Mucosa of descending colon (tissue), 3 donors: ENCODE results near the gene SMC1B. TPM values are rescaled to one million over a fixed set of nuclear protein-coding genes. Genes with fewer than 3 reads are reported as not detected.

Experiments used
- ATAC-seq: fragments of 200-7000 bp; cut with Tn5 transposase; one replicate; pipeline ENCODE4 v1.9.1; 2020; ENCODE audit warnings: mild to moderate bottlenecking, moderate library complexity
- DNase-seq, 3 donors: peaks; one replicate each; pipeline ENCODE4 v3.0.0-alpha.2; 2020
- H3K36me3 ChIP-seq: fragments of 200-600 bp; one replicate; pipeline ENCODE4 v1.8.0; 2021; ENCODE audit warnings: low read depth, mild to moderate bottlenecking
- H3K4me1 ChIP-seq: fragments of 200-600 bp; one replicate; pipeline ENCODE4 v1.8.0; 2021; ENCODE audit warnings: low read depth, mild to moderate bottlenecking
- H3K4me3 ChIP-seq: fragments of 200-600 bp; one replicate; pipeline ENCODE4 v1.8.0; 2021; ENCODE audit warnings: mild to moderate bottlenecking
- H3K9me3 ChIP-seq: fragments of 200-600 bp; one replicate; pipeline ENCODE4 v1.8.0; 2021; ENCODE audit warnings: mild to moderate bottlenecking
- CTCF ChIP-seq: fragments of 200-600 bp; IDR thresholded peaks from one replicate; pipeline ENCODE4 v1.8.0; 2022; ENCODE audit warnings: antibody characterized with exemption, mild to moderate bottlenecking
- intact Hi-C, 2 donors: fragments of 100-400 bp; cut with DNase I in 1 of 2; cut with micrococcal nuclease in 1 of 2; formaldehyde crosslinking; loops; one replicate each; pipeline versions ENCODE4 v1.11.0 to v1.11.1; 2022; cut with DNase I, micrococcal nuclease
- total RNA-seq, 3 donors: library from RNA; stranded (reverse); fragmentation: NEBNext Ultra II Directional in 2 of 3; extraction: Animal tissue kit (Norgen Biotek cat#: 25700) in 2 of 3; gene quantifications; one replicate each; pipeline versions ENCODE4 v1.2.1 to v1.2.4, GENCODE V29; 2021 to 2023
- donor health status: DM: no; HTN: no; CAD: no; lungs with moderate emphysema.
- donor health status: DM: no; HTN: no; CAD: no.
- donor health status: DM: no; HTN: yes; CAD: no.

Gene SMC1B
- total RNA-seq, 3 donors from 2014 or later = not detected

DNA sequence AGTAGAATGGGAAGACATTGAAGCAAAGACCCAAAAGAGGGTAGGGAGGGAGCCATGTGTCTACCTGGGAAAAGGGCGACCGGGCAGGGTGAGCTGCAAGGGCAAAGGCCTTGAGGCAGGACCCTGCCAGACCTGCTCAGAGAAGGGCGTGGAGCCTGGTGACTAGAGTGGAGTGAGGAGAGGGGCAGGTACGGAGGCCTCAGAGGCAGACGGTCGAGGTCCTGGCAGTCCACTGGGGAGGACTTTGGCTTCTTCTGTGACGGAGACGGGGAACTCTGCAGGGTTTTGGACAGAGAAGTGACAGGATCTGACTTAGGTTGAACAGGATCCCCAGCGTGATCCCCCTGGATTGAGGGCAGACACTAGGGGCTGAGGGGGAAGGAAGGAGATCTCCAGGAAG is 13.0 kb upstream of the SMC1B start:
- Histone ChIP-seq H3K36me3 (no peaks in the 10 kb centered on the region), H3K9me3 (no peaks in the 10 kb centered on the region), H3K4me1 (no peaks in the 10 kb centered on the region), H3K4me3 (no peak overlapping the region)
- DNase-seq (no peak), ATAC-seq (no peak)
- TF ChIP-seq CTCF = no peak
- intact Hi-C loops = no loop called here

GRCh38 chr22:45425531-45426265 is 12.3 kb upstream of the SMC1B start:
- intact Hi-C loops = no loop called here
- ATAC-seq = no peak
- TF ChIP-seq CTCF = no peak
- H3K4me1 ChIP-seq = no peaks in the 10 kb centered on the region
- H3K4me3 ChIP-seq = no peak overlapping the region
- H3K36me3 ChIP-seq = no peaks in the 10 kb centered on the region
- DNase-seq = no peak
- H3K9me3 ChIP-seq = no peaks in the 10 kb centered on the region

GRCh38 chr22:45425101-45425500 is 11.7 kb upstream of the SMC1B start:
- intact Hi-C loops = no loop called here

DNA sequence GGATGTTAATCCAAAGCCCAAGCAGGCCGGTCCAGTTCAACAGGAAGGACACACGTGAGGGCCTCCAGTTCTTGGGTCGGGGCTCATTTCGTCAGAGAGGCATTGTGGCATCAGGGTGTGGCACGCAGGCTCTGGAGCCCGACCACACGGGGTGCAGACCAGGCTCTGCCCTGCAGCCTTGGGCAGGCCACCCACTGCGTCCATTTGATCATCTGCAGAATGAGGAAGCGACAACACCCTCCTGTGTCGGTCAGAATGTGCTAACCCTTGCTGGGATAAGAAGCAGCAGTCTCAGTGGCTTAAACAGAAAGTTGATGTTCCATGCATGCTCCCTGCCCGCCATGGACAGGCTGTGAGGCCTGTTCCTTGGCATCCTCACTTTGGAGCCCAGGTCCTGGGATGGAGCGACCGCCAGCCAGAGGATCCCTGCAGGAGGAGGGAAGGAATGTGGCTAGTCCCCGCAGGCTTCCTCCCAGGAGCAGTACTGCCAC is 10.9 kb upstream of the SMC1B start:
- no peak overlapping the region for H3K4me3 ChIP-seq
- no peaks in the 10 kb centered on the region for H3K4me1 ChIP-seq
- ATAC-seq (no peak), DNase-seq (no peak)
- no peaks in the 10 kb centered on the region for H3K36me3 ChIP-seq
- H3K9me3 ChIP-seq = no peaks in the 10 kb centered on the region
- intact Hi-C loops = no loop called here
- no peak for TF ChIP-seq CTCF

More at GRCh38 chr22:45425101-45425500, 11.7 kb upstream of the SMC1B start:
- H3K4me1 ChIP-seq = no peaks in the 10 kb centered on the region
- H3K36me3 ChIP-seq = no peaks in the 10 kb centered on the region
- DNase-seq (no peak), ATAC-seq (no peak)
- no peak overlapping the region for H3K4me3 ChIP-seq
- no peaks in the 10 kb centered on the region for H3K9me3 ChIP-seq
- TF ChIP-seq CTCF = no peak

DNA sequence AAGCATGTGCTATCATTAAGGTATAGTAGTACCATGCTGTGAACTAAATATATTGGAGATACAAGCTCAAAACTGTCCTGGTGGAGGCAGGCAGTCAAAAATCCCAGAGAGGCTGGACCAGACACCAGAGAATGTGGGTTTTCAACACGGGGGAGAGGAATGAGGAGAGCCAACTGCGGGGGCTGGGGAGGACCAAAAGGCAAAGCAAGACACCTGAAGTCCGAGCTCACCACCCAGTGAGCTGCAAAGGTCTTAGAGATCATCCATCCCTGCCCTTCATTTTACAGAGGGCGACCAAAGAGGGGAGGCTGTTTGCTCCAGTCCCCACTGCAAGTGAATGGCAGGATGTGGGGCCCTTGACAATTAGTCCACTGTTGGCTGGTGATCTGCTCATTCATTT is 10.1 kb upstream of the SMC1B start:
- no peak overlapping the region for H3K4me3 ChIP-seq
- intact Hi-C loops = no loop called here
- no peaks in the 10 kb centered on the region for H3K9me3 ChIP-seq
- H3K4me1 ChIP-seq = no peaks in the 10 kb centered on the region
- TF ChIP-seq CTCF = no peak
- ATAC-seq (no peak), DNase-seq (no peak)
- H3K36me3 ChIP-seq = no peaks in the 10 kb centered on the region
